GM10266 (cell line): ENCODE measurements around the gene ACAD10.
A peak's percentile ranks its signal among the peaks of the same experiment; 100 is the strongest.

Experiments used
- DNase-seq: peaks from one replicate; pipeline ENCODE4 v3.0.0; 2012; ENCODE audit errors: extremely low spot score
- TF ChIP-seq, protein P1 (sequence below): IDR thresholded peaks from 2 replicates; pipeline ENCODE4 v1.5.1; 2012; ENCODE audit warnings: mild to moderate bottlenecking, low read depth; ENCODE audit not compliant: control insufficient read depth, insufficient read depth; ENCODE audit errors: missing control alignments

The ACAD10 gene

DNA sequence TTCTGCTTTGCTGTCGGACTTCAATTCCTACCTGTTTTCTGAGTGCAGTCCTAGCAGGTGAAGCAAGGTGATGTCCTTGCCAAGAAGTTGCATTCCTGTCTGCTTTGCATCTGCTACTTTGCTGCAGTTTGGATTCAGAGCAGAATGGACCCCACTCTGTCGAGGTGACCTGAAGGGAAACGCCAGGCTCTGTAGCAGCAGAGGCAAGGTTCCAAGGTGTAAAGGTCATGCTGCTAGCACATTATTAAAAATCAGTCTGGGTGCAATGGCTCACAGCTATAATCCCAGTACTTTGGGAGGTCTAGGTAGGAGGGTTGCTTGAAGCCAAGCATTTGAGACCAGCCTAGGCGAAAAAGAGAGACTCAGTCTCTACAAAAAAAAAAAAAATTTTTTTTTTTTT, 63.5 kb downstream of the ACAD10 start:
- DNase-seq = no peak
- TF ChIP-seq, protein P1, sequence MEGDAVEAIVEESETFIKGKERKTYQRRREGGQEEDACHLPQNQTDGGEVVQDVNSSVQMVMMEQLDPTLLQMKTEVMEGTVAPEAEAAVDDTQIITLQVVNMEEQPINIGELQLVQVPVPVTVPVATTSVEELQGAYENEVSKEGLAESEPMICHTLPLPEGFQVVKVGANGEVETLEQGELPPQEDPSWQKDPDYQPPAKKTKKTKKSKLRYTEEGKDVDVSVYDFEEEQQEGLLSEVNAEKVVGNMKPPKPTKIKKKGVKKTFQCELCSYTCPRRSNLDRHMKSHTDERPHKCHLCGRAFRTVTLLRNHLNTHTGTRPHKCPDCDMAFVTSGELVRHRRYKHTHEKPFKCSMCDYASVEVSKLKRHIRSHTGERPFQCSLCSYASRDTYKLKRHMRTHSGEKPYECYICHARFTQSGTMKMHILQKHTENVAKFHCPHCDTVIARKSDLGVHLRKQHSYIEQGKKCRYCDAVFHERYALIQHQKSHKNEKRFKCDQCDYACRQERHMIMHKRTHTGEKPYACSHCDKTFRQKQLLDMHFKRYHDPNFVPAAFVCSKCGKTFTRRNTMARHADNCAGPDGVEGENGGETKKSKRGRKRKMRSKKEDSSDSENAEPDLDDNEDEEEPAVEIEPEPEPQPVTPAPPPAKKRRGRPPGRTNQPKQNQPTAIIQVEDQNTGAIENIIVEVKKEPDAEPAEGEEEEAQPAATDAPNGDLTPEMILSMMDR = no peak

DNA sequence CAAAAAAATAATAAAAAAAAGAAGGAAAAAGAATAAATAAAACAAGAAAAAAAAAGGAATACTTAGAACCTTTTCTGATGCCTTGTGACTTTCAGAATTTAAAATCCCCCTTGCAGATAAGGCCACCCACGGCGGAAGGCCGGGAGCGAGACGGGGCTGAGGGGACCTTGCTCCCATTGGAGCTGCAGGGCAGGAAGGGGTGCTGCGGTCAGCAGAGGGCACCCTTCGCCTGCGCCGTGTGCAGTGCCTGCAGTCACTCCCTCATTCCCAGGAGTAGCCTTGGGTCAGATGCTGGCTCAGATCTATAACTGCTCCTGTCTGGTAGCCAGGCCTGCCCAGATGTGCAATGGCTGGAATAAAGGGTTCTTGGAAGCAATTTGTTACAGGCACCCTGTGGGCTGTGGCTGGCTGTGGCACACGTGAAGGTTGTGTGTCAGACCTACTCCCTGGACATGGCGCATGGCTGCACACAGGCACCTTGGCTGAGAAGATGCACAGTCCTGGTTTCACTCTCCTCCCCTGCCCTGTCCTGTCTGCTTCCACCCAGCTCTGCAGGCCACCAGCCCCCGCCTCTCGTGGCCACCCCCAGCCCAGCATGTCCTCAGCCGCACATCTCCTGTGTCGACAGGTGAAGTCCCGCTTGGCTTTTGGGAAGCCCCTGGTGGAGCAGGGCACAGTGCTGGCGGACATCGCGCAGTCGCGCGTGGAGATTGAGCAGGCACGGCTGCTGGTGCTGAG, 67.5 kb downstream of the ACAD10 start:
- TF ChIP-seq, protein P1 = peak; percentile 70
- peak; percentile 63 for DNase-seq

DNA sequence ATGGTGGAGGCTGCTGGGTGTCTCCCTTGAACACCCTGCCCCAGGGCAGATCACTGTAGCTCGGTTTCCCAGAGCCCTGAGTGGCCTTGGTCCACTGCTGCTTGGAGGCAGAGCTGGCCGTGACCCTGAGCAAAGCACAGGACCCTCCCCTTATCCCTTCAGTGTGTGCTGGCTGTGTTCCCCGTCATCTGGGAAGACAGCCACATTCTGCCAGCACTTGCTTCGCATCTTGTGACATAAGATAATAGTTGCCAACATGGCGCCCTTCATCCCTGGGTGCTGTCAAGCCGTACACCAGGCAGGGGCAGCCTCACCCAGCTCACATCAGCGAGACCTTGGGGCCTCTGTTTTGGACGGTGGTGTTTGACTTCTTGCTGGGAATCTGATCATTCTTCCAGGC, 68.8 kb downstream of the ACAD10 start:
- TF ChIP-seq, protein P1 = no peak
- DNase-seq = no peak

GRCh38 chr12:111756196-111756595, 70.3 kb downstream of the ACAD10 start:
- DNase-seq = no peak
- TF ChIP-seq, protein P1 = no peak

DNA sequence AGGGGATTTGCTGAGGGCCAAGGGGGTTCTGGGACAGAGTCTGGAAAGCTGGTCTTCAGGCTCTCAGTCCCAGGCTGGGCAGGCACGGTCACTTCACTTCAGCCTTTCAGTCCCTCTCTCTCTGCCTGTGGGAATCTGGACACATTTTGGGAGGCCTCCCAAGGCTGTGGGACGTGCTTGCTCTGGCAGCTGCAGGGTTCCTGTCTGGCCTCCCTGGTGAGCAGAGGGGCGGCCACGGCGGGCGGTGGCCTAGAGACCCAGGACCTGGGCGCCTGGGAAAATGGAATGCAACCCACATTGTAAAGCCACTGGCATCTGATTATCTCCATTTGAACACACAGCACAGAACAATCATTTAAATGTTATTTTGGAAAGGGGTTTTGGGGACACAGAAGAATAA, 70.8 kb downstream of the ACAD10 start:
- TF ChIP-seq, protein P1 = no peak
- DNase-seq = no peak

GRCh38 chr12:111757361-111758119, 71.7 kb downstream of the ACAD10 start:
- TF ChIP-seq, protein P1 = no peak
- peak; percentile 53 for DNase-seq

GRCh38 chr12:111758120-111758561, 72.3 kb downstream of the ACAD10 start:
- DNase-seq = peak; percentile 12
- TF ChIP-seq, protein P1 = no peak
